Measurements from ENCODE around the gene TP53AIP1. TPM values are rescaled to one million over a fixed set of nuclear protein-coding genes. Genes with fewer than 3 reads are reported as not detected.

The TP53AIP1 gene
- total RNA-seq, 1 experiment from 2014 or later = not detected

- Histone ChIP-seq H2BK20ac (ENCODE audit: low read depth, low read length, poor library complexity, severe bottlenecking) (no peak overlapping the region), H3K18ac (ENCODE audit: insufficient read length, low read depth, low read length) (no peak overlapping the region), H3K9me3 (ENCODE audit: control insufficient read depth, low read depth, low read length) (no peaks in the 10 kb centered on the region), H3K79me1 (ENCODE audit: insufficient read depth, low read depth, low read length, poor library complexity, severe bottlenecking) (no peaks in the 10 kb centered on the region), H3K27ac (ENCODE audit: insufficient read length, low read depth, low read length) (no peak overlapping the region), H4K91ac (ENCODE audit: insufficient read length, low read depth, low read length) (no peak overlapping the region), H3K23ac (ENCODE audit: insufficient read length, low read depth, low read length) (no peak overlapping the region), H2BK15ac (ENCODE audit: low read depth, low read length) (no peak overlapping the region), H2BK120ac (ENCODE audit: low read depth, low read length, poor library complexity, severe bottlenecking) (no peak overlapping the region), H4K8ac (replicated peaks; ENCODE audit: insufficient read length, low read depth, low read length) (no peak overlapping the region), H3K27me3 (ENCODE audit: insufficient read depth, low read length) (peaks cover 40% of the 10 kb centered on the region), H3K56ac (ENCODE audit: insufficient read length, low read depth, low read length) (no peak overlapping the region), H3K14ac (ENCODE audit: insufficient read depth, low read length) (no peak overlapping the region), H3K4ac (ENCODE audit: low read depth, low read length) (no peak overlapping the region), H3K79me2 (ENCODE audit: insufficient read depth, low read length) (no peaks in the 10 kb centered on the region), H2AFZ (ENCODE audit: low read length) (no peak overlapping the region), H4K5ac (ENCODE audit: insufficient read length, low read depth, low read length) (no peak overlapping the region), H2AK5ac (ENCODE audit: insufficient read length, low read length) (no peak overlapping the region), H4K20me1 (ENCODE audit: control insufficient read depth, insufficient read depth, insufficient read length) (no peaks in the 10 kb centered on the region), H3T11ph (ENCODE audit: low read length) (no peak overlapping the region), H3K9ac (ENCODE audit: extremely low read depth, insufficient read length, low read length) (no peak overlapping the region), H3K4me2 (ENCODE audit: insufficient read depth, insufficient read length, low read length) (no peak overlapping the region), H2BK5ac (ENCODE audit: insufficient read length, low read length) (no peak overlapping the region), H3K23me2 (ENCODE audit: insufficient read length, low read depth, low read length, poor library complexity, severe bottlenecking) (peaks cover 8% of the 10 kb centered on the region), H3K4me1 (ENCODE audit: insufficient read depth, low read length) (no peaks in the 10 kb centered on the region), H2BK12ac (ENCODE audit: insufficient read length, low read depth, low read length) (no peak overlapping the region)
- Mint-ChIP-seq H3K36me3 (ENCODE audit: insufficient read depth in 1 of 3, low read depth in 3 of 3) (no peaks in the 10 kb centered on the region), H3K9me3 (no peaks in the 10 kb centered on the region; a peak in 1 of 5 replicates), H3K27ac (no peak overlapping the region), H3K4me1 (peaks cover 11 to 16% of the 10 kb centered on the region in 2 experiments), H3K27me3 (ENCODE audit: low read depth) (peaks cover 93% of the 10 kb centered on the region), H3K4me3 (no peak overlapping the region)
- no peak for TF ChIP-seq CTCF (conservative IDR thresholded peaks at IDR 0.05)
- no peak for DNase-seq
- no CpG with 5 or more reads among the region's 6 CpGs for WGBS (ENCODE audit: extremely low coverage, insufficient read length, low lambda C conversion rate)
Measured at GRCh38 chr11:128894685-128895084, 48.0 kb downstream of the TP53AIP1 start.
